ENCODE measurements around the gene TXN2.
A peak's percentile ranks its signal among the peaks of the same experiment; 100 is the strongest.

Gene TXN2

DNA sequence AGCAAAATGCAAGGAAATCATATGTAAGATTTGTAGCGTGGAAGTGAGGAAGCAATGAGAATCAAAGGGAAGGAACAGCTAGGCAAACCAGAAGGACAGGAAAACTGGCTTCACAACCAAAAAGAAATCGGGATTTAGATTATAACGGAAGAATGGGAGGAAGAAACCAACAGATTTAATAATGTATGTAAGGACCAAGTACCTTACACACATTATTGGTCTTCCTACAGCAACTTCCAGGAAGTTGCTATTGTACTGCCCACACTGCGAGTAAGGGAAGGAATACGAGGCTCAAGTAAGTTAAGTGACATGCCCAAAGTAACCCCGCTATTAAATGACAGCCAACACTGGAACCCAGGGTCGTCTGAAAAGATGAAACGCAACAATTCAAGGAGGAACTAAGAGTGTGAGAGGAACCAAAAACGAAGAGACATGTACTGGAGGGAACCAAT lies 473 bp downstream of the TXN2 start:
- no peak for DNase-seq

GRCh38 chr22:36478966-36479365 lies 2.5 kb downstream of the TXN2 start:
- DNase-seq: no peak

- no peak for DNase-seq
Observed at GRCh38 chr22:36475341-36475740, 6.1 kb downstream of the TXN2 start.

GRCh38 chr22:36472689-36473088 lies 8.8 kb downstream of the TXN2 start:
- DNase-seq: no peak

GRCh38 chr22:36471341-36471821 lies 10.1 kb downstream of the TXN2 start:
- peak; percentile 73 for DNase-seq

- DNase-seq: peak; percentile 55
Observed at GRCh38 chr22:36470994-36471331, 10.5 kb downstream of the TXN2 start.

DNA sequence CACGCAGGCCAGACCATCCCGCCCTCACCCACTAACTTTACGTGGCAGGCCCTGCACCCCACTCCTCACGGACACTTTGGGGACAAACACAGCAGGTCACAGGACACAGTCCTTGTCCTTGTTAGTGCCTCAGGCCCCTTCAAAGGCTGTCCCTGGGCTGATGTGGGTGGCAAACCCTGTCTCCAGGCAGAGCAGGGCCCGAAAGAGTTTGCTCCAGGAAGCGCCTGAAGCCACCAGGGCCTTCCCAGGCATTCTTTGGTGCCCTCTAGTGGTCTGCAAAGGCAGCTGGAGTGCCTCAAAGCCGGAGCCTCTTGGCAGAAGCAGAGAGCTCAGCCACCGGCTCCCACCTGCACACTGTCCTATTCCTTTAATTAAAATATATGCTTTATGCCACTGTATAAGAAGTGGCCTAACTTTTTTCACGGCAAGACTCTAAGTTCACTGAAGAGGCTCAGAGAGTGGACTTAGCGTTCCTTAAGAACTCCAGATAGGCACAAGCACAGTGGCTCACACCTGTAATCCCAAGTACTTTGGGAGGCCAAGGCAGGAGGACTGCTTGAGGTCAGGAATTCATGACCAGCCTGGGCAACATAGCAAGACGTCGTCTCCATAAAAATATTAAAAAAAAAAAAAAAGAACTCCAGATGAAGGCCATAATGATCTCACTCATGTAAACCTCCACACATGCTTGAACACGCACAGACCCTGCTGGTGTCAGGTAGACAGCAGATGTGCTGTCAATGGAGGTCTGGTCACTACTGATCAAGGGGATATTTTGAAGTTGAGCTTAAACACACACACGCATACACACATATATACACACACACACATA lies 11.1 kb downstream of the TXN2 start:
- peak; percentile 85 for DNase-seq

- no peak for DNase-seq
Observed at GRCh38 chr22:36469094-36469710, 12.2 kb downstream of the TXN2 start.

- DNase-seq: peak; percentile 98
Observed at GRCh38 chr22:36467946-36468345, 13.5 kb downstream of the TXN2 start.

GRCh38 chr22:36467042-36467810 lies 14.2 kb downstream of the TXN2 start:
- peak; percentile 92 for DNase-seq

DNA sequence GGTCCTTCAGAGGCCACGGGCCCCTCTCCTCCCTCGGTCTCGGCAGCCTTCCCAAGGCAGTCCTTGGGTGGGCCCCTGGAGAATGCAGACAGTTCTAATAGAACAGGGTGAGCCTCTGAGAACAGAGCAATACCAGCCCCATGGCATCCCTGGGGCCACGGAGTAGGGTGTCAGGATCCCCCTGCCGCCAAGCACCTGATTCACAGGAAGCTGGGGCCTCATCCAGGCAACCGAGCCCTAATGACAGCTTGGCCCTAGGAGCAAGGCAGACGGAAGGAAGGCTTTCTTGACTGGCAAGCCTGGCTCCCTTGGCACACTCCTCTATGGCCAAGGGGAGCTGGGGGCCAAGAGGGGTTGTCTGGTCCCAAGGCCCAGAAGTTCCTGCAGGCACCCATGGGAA lies 15.2 kb downstream of the TXN2 start:
- no peak for DNase-seq

- DNase-seq: peak; percentile 90
Observed at GRCh38 chr22:36465232-36466021, 16.0 kb downstream of the TXN2 start.

- no peak for DNase-seq
Observed at GRCh38 chr22:36464715-36465231, 16.7 kb downstream of the TXN2 start.

DNA sequence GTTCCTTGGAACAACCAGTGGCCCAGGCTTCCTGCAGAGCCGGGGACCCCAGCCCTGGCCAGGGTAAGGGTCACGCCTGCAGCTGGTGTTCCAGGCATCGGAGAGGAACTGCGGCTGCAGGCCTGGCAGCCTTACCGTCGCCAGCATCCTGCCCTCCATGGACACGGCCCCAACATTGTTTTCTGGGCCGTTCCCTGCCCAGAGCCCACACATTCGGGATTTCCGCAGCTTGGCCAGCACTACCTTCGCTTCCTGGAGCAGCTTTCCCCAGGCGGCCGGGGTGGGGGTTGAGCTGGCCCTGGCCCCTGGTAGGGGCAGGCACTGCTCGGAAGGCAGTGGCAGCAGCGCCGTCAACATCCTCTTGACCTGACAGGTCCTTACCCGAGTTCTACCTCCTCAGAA lies 17.7 kb downstream of the TXN2 start:
- no peak for DNase-seq

GRCh38 chr22:36461665-36462649 lies 19.5 kb downstream of the TXN2 start:
- peak; percentile 95 for DNase-seq

GRCh38 chr22:36460202-36460601 lies 21.2 kb downstream of the TXN2 start:
- no peak for DNase-seq

DNA sequence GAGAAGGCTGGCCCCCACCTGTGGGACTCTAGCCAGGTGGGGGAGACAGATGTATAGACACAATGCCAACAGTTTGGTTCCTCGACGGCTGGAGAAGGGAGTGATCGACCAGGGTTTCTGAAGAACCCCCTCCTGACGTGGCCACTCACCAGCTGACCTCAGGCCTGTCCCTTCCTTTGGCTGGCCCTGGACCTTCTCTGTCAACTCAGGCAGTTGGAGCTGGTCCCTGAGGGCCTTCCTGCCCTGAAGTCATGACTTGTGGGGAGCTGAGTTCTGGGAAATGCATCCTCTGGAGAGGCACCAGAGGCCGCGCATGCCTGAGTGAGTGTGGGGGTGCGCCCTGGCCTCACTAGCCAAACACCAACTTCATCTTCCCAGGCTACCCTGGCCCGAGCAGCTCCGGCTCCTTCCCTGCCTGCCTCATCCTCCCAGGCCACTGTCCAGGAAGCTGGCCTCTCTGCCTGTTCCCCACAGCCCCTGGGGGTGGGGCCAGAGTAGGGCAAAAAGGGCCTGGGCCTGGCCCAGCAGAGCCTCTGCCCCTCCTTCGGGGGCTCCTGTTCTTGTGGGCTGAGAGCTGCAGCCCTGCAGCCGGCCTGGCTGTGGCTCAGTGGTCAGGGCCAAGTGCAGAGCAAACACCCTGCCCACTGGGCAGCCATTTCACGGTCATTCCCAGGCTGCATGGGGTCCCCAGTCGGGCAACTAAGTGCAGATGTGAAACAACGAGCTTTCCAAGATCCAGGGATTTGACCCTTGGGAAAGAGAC lies 23.6 kb downstream of the TXN2 start:
- DNase-seq: peak; percentile 60

- DNase-seq: no peak
Observed at GRCh38 chr22:36456464-36456845, 25.0 kb downstream of the TXN2 start.

GRCh38 chr22:36455571-36456463 lies 25.6 kb downstream of the TXN2 start:
- no peak for DNase-seq
